IPS-20b (cell line): ENCODE measurements around the gene WIZ.

ENCODE experiments used
- H3K27ac ChIP-seq: one replicate; pipeline ENCODE4 v1.5.1; 2013; ENCODE audit warnings: low read length
- H3K27me3 ChIP-seq: 2 replicates; pipeline ENCODE4 v1.6.1; 2013; ENCODE audit warnings: mild to moderate bottlenecking, low read length, inconsistent platforms; ENCODE audit not compliant: insufficient read depth
- H3K36me3 ChIP-seq: 2 replicates; pipeline ENCODE4 v1.6.1; 2013; ENCODE audit warnings: low read depth, mild to moderate bottlenecking, inconsistent platforms, low read length, moderate library complexity; ENCODE audit not compliant: insufficient read depth
- H3K4me1 ChIP-seq: 2 replicates; pipeline ENCODE4 v1.6.1; 2013; ENCODE audit warnings: mild to moderate bottlenecking, control low read depth, inconsistent platforms, low read length, moderate library complexity; ENCODE audit not compliant: insufficient read depth
- H3K4me3 ChIP-seq: 2 replicates; pipeline ENCODE4 v1.5.1; 2013; ENCODE audit warnings: mild to moderate bottlenecking, low read length, inconsistent platforms
- H3K9ac ChIP-seq: 2 replicates; pipeline ENCODE4 v1.6.1; 2013; ENCODE audit warnings: low read depth, mild to moderate bottlenecking, inconsistent platforms, low read length, moderate library complexity
- H3K9me3 ChIP-seq: 2 replicates; pipeline ENCODE4 v1.6.1; 2013; ENCODE audit warnings: mild to moderate bottlenecking, low read depth, low read length, inconsistent platforms; ENCODE audit not compliant: insufficient read depth

WIZ gene

DNA sequence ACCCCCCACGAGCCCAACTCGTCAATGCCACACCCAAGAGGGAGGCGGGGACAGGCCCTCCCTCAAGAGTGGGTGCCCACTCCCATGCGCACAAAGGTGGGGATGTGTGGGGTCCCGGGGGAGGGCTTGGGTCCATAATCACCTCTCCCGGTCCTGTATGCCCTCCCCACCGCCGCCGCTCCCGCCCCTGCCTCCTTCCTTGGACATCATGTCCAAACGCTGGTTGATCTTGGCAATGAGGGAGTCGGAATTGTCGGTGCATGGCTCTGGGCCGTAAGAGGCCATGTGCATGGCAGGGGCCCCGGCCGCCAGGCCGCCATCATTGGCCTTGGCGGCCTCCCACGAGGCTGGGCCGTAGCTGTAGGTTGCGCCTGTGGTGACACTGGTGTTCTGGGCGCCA, 76.1 kb downstream of the WIZ start:
- H3K36me3 ChIP-seq, result peaks cover 51% of the 10 kb centered on the region
- no peak overlapping the region for H3K27ac ChIP-seq
- no peak overlapping the region for H3K4me3 ChIP-seq
- no peaks in the 10 kb centered on the region for H3K27me3 ChIP-seq
- H3K9me3 ChIP-seq, result no peaks in the 10 kb centered on the region
- H3K9ac ChIP-seq, result no peak overlapping the region
- no peaks in the 10 kb centered on the region; the same call in 1 of the 2 replicates for H3K4me1 ChIP-seq

DNA sequence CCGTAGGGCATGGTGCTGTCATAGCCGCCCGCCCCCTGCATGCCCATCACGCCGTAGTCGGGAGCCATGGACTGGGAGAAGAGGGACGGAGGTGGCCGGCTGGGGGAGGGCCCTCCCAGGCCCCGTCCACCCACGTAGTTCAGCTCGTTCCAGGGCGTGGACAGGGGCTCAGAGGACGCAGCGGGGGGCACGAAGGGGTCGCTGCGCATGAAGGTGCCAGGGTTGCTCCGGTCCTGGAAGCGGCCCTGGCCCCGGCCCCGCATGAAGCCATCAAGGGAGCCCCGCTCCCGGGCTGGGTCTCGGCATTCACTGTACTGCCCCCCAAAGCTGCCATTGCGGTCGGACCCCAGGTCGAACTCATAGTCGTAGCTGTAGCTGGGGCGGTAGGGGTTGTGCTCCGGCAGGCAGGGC, 76.9 kb downstream of the WIZ start:
- Histone ChIP-seq H3K9ac (no peak overlapping the region), H3K27me3 (no peaks in the 10 kb centered on the region), H3K4me3 (no peak overlapping the region), H3K4me1 (no peaks in the 10 kb centered on the region; the same call in 1 of the 2 replicates), H3K9me3 (no peaks in the 10 kb centered on the region), H3K36me3 (peaks cover 59% of the 10 kb centered on the region), H3K27ac (no peak overlapping the region)

DNA sequence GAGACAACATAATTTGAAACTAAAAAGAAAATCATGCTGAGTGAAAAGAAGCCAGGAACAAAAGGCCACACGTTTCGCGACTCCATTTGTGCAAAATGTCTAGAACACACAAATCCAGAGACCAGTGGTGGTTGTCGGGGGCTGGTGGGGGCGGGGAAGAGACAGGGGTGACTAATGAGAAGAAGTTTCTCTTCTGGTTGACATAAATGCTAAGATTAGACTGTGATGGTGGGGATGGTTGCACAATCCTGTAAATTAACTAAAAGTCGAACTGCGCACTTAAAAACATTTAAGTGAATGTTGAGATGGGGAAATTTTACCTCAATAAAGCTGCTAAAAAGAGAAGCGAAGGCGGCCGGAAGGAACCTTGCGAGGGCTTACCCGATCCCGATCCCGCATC, 77.3 kb downstream of the WIZ start:
- Histone ChIP-seq H3K27ac (no peak overlapping the region), H3K9ac (no peak overlapping the region), H3K4me1 (no peaks in the 10 kb centered on the region; the same call in 1 of the 2 replicates), H3K27me3 (no peaks in the 10 kb centered on the region), H3K4me3 (no peak overlapping the region), H3K36me3 (peaks cover 63% of the 10 kb centered on the region), H3K9me3 (no peaks in the 10 kb centered on the region)

DNA sequence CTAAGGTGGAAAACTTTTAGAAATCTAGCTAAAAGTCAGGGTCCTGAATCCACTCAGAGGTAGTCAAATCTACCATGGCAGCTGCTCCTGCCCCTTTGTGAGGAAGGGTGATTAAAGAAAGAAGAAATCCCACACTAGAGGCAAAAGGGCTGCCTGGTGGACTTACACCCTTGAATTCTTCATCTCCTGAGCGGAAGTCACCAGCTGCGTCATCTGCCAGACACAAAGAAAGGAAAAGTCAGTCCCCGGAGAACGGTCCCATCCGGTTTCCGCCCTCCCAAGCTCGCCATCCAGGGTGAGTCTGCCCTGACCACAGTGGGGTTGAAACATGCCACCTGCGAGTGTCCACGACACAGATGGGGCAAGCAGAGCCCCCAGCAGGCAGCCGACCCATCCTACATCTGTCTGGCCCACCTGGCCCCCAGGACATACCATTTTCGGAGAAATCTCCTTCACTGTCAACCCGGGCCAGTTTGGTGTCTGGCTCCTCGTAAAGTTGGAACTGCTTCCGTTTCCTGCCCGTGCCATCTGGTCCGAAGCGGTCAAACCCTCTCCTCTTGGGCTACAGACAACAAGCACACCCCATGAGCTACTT, 77.9 kb downstream of the WIZ start:
- Histone ChIP-seq H3K27ac (no peak overlapping the region), H3K36me3 (peaks cover 69% of the 10 kb centered on the region), H3K27me3 (no peaks in the 10 kb centered on the region), H3K9me3 (no peaks in the 10 kb centered on the region), H3K4me3 (no peak overlapping the region), H3K4me1 (no peaks in the 10 kb centered on the region), H3K9ac (no peak overlapping the region)

GRCh38 chr19:15371119-15371518, 78.6 kb downstream of the WIZ start:
- peaks cover 75% of the 10 kb centered on the region for H3K36me3 ChIP-seq
- H3K9ac ChIP-seq, result no peak overlapping the region
- H3K4me3 ChIP-seq, result no peak overlapping the region
- no peak overlapping the region for H3K27ac ChIP-seq
- H3K27me3 ChIP-seq, result no peaks in the 10 kb centered on the region
- no peaks in the 10 kb centered on the region for H3K4me1 ChIP-seq
- H3K9me3 ChIP-seq, result no peaks in the 10 kb centered on the region
